ENCODE results near the gene TMPRSS13. TPM values are rescaled to one million over a fixed set of nuclear protein-coding genes. Genes with fewer than 3 reads are reported as not detected.

Gene TMPRSS13
- total and polyA plus RNA-seq, 8 donors = 0.19 to 3.8 (median 1.2) TPM; not detected in 3

DNA sequence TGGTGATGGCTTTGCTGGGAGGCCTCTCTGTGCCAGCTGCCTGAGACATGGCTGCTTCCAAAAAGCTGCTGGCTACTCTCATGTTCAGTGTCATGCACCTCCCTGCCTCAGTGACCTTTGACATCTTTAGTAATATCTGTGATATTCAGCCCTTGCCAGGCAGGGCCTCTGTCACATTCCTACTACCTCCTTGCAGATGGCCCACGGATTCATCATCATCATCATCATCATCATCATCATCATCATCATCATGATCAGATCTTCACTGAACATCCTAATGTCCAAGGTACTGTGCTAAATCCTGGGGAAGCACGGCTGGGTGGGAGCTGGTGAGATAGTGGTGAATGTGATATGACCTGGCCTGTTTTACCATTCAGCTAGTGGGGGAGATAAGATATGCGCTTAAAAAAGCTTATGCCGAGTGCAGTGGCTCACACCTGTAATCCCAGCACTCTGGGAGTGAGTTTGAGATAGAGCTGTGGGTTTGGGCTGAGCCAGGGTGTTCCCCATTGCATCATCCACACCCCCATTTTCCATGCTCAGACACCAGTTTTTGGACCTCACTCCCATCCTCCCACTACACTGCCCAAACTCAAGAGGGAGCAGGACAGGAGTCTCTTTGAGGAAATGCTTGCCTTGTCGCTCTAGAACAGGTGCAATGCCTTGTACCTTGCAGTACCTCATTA is 17.1 kb upstream of the TMPRSS13 start:
- H3K36me3 ChIP-seq = no peaks in the 10 kb centered on the region
- intact Hi-C loops (cut with DNase I; ENCODE audit: low total_unique reads) = loop anchor here (5.0 to 10.0 kb wide), 2 partner anchors 99 to 109 kb away; no protein-coding TSS in a partner anchor
- H3K4me3 ChIP-seq = no peak overlapping the region
- peaks cover 0 to 20% (median 0%) of the 10 kb centered on the region in 3 donors for H3K27me3 ChIP-seq
- TF ChIP-seq POLR2A (IDR thresholded peaks at IDR 0.05) (no peak), POLR2AphosphoS5 (IDR thresholded peaks at IDR 0.05) (no peak), EP300 (IDR thresholded peaks at IDR 0.05) (no peak)
- TF ChIP-seq, protein P1, sequence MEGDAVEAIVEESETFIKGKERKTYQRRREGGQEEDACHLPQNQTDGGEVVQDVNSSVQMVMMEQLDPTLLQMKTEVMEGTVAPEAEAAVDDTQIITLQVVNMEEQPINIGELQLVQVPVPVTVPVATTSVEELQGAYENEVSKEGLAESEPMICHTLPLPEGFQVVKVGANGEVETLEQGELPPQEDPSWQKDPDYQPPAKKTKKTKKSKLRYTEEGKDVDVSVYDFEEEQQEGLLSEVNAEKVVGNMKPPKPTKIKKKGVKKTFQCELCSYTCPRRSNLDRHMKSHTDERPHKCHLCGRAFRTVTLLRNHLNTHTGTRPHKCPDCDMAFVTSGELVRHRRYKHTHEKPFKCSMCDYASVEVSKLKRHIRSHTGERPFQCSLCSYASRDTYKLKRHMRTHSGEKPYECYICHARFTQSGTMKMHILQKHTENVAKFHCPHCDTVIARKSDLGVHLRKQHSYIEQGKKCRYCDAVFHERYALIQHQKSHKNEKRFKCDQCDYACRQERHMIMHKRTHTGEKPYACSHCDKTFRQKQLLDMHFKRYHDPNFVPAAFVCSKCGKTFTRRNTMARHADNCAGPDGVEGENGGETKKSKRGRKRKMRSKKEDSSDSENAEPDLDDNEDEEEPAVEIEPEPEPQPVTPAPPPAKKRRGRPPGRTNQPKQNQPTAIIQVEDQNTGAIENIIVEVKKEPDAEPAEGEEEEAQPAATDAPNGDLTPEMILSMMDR (IDR thresholded peaks at IDR 0.05) = no peak
- H3K27ac ChIP-seq = no peak overlapping the region
- peaks cover 0 to 13% (median 4%) of the 10 kb centered on the region in 4 donors for H3K4me1 ChIP-seq
- no peaks in the 10 kb centered on the region for H3K9me3 ChIP-seq
- 45 to 66% (median 50%) methylated on average over 5 of the region's 5 CpGs for WGBS, 5 donors
- no peak for DNase-seq

DNA sequence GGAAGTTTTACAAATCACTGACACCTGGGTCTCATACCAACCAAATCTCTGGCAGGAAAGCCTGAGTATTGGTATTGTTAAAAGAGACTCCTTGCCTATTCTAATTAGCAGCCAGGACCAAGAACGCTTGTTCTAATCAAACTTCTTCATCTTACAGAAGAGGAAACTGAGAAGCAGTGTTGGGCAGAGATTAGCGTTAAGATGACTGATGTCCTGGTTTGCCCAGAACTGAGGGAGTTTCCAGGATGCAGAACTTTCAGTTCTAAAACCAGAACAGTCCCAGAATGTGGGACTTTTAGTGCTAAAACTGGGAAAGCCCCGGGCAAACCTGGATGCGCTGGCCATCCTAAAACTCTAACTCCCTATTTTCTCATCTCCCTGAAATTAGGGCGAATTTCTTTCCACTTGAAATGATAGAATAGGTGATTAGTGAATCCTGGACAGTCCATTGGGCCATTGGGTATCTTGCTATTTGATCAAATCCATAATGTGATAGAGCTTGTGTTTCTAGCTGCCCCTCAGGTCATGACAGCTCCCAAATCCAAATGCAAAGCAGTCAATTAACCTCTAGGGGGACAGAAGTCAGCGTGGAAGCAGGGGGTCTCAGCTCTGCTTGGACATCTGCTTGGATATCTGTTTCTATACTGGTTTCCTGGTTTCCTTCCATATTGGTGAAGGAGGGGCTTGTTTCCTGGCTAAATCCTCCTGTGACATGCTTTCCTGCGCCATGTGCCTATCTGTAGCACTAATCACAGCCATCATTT is 16.0 kb upstream of the TMPRSS13 start:
- Histone ChIP-seq H3K27me3 (peaks cover 0 to 20% (median 0%) of the 10 kb centered on the region in 3 donors), H3K4me3 (no peak overlapping the region), H3K9me3 (no peaks in the 10 kb centered on the region), H3K36me3 (no peaks in the 10 kb centered on the region), H3K27ac (no peak overlapping the region), H3K4me1 (peaks cover 0 to 13% (median 2%) of the 10 kb centered on the region in 4 donors)
- WGBS, 5 donors = 37 to 63% (median 41%) methylated on average over 7 of the region's 7 CpGs
- intact Hi-C loops (cut with DNase I; ENCODE audit: low total_unique reads) = loop anchor here (5.0 to 10.0 kb wide), 2 partner anchors 98 to 110 kb away; no protein-coding TSS in a partner anchor
- peak in 1 of 2 donors; percentile 10 for DNase-seq
- TF ChIP-seq POLR2A (IDR thresholded peaks at IDR 0.05) (no peak), POLR2AphosphoS5 (IDR thresholded peaks at IDR 0.05) (no peak), EP300 (IDR thresholded peaks at IDR 0.05) (no peak)

DNA sequence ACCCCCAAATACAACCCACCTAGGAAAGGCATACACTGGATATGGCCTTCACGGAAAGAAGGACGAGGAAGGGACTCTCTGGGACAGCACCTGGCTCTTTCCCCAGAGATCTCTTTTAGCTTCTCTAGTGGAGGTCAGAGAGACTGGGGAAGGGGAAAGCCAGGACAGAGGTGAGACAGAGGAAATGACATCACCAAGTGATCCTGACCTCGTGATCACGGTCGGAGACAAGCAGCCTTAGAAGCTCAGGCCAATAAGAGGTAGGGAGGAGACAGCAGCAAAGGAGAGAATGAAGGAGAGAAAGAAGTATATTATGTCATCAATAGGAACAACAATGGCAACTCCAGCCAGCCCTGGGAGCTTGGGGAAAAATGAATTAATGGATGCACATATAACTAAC is 15.4 kb upstream of the TMPRSS13 start:
- no peaks in the 10 kb centered on the region for H3K9me3 ChIP-seq
- DNase-seq = peak in 1 of 2 donors; percentile 18
- no peak for TF ChIP-seq POLR2A (IDR thresholded peaks at IDR 0.05)
- no peak for TF ChIP-seq EP300 (IDR thresholded peaks at IDR 0.05)
- TF ChIP-seq, protein P1 (IDR thresholded peaks at IDR 0.05) = no peak
- no peak for TF ChIP-seq POLR2AphosphoS5 (IDR thresholded peaks at IDR 0.05)
- WGBS, 5 donors = 62 to 82% (median 79%) methylated on average over 5 of the region's 5 CpGs
- intact Hi-C loops (cut with DNase I; ENCODE audit: low total_unique reads) = loop anchor here (10.0 kb wide), 1 partner anchor 110 kb away; no protein-coding TSS in a partner anchor
- H3K4me1 ChIP-seq = peaks cover 0 to 13% (median 2%) of the 10 kb centered on the region in 4 donors
- H3K27ac ChIP-seq = no peak overlapping the region
- H3K27me3 ChIP-seq = peaks cover 0 to 20% (median 0%) of the 10 kb centered on the region in 3 donors
- H3K4me3 ChIP-seq = no peak overlapping the region
- H3K36me3 ChIP-seq = no peaks in the 10 kb centered on the region

DNA sequence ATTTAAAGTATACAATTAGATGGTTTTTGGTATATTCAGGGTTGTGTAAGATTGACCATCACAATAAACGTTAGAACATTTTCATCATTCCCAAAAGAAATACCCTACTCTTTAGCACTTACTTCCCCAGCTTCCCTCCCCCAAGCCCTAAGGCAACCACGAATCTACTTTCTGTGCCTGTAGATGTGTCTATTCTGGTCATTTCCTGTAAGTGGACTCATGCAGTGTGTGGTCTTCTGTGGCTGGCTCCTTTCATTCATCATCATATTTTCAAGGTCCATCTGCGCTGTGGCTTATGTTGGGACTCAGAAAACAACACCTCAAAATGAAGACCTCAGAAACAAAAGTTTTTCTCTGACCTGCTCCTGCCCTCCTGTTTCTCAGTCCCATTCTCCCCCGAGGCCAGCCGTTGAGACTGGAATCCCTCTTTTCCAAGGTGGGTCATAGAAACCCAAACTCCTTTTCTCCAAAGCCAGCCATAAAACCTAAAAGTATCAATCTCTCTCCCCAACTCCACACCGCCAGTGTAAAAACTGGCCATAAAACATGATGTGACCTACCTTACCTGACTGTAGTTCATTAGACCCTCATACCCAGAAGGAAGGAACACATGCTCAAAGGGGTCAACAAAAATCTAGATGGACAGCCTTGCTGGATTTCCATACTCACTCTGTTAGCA is 12.9 kb upstream of the TMPRSS13 start:
- no peaks in the 10 kb centered on the region for H3K9me3 ChIP-seq
- H3K27ac ChIP-seq = no peak overlapping the region
- 84 to 89% (median 89%) methylated on average over 6 of the region's 6 CpGs for WGBS, 5 donors
- intact Hi-C loops (cut with DNase I; ENCODE audit: low total_unique reads) = loop anchor here (10.0 kb wide), 1 partner anchor 113 kb away; no protein-coding TSS in a partner anchor
- H3K4me3 ChIP-seq = no peak overlapping the region
- H3K4me1 ChIP-seq = peaks cover 0 to 9% (median 2%) of the 10 kb centered on the region in 4 donors
- TF ChIP-seq EP300 (IDR thresholded peaks at IDR 0.05) (no peak), POLR2AphosphoS5 (IDR thresholded peaks at IDR 0.05) (no peak), POLR2A (IDR thresholded peaks at IDR 0.05) (no peak)
- TF ChIP-seq, protein P1 (IDR thresholded peaks at IDR 0.05) = no peak
- H3K36me3 ChIP-seq = no peaks in the 10 kb centered on the region
- H3K27me3 ChIP-seq = peaks cover 0 to 1% (median 0%) of the 10 kb centered on the region in 3 donors
- DNase-seq = no peak
